Measurements from ENCODE around the gene NFE2L3. TPM values are rescaled to one million over a fixed set of nuclear protein-coding genes. Genes with fewer than 3 reads are reported as not detected.

The NFE2L3 gene
- total and polyA plus RNA-seq, 9 of the 15 experiments (the other 6 are each of a cell fraction or from before 2014, with no cell fraction given), result 2.9 to 16.9 (median 12.4) TPM

DNA sequence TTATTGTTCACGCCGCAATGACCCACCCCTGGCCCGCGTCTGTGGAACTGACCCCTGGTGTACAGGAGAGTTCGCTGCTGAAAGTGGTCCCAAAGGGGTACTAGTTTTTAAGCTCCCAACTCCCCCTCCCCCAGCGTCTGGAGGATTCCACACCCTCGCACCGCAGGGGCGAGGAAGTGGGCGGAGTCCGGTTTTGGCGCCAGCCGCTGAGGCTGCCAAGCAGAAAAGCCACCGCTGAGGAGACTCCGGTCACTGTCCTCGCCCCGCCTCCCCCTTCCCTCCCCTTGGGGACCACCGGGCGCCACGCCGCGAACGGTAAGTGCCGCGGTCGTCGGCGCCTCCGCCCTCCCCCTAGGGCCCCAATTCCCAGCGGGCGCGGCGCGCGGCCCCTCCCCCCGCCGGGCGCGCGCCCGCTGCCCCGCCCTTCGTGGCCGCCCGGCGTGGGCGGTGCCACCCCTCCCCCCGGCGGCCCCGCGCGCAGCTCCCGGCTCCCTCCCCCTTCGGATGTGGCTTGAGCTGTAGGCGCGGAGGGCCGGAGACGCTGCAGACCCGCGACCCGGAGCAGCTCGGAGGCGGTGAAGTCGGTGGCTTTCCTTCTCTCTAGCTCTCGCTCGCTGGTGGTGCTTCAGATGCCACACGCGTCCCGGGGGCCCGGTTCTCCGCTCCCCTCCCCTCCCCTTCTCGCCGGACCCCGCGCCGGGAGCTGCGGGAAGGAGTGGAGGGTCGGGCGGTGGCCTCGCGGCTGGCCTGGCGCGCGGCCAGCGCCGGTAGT is 49.4 kb downstream of the NFE2L3 start, which contains the start of gene CBX3 (continued):
- TF ChIP-seq ZMIZ1 (IDR thresholded peaks at IDR 0.05; ENCODE audit: low read depth in 2 of 2, low read length in 2 of 2) (no peak), PYGO2 (tag; IDR thresholded peaks at IDR 0.05) (no peak; the same call in 1 of the 2 replicates), ZNF584 (CRISPR knock-in tag; IDR thresholded peaks at IDR 0.05; ENCODE audit: low read depth) (no peak), E2F5 (CRISPR knock-in tag; IDR thresholded peaks at IDR 0.05) (no peak), HNRNPL (IDR thresholded peaks at IDR 0.05; ENCODE audit: low read depth, low read length) (peak; percentile 63), MBD1 (CRISPR knock-in tag; IDR thresholded peaks at IDR 0.05) (no peak), ZHX1 (conservative IDR thresholded peaks at IDR 0.05; ENCODE audit: low read length) (no peak), KLF13 (tag; IDR thresholded peaks at IDR 0.05; ENCODE audit: borderline replicate concordance, low read depth) (no peak), PHB2 (IDR thresholded peaks at IDR 0.05; ENCODE audit: low read depth) (no peak), ZNF253 (CRISPR knock-in tag; conservative IDR thresholded peaks at IDR 0.05) (no peak), SMAD1 (IDR thresholded peaks at IDR 0.05; ENCODE audit: low read depth, low read length, partially characterized antibody) (peak; percentile 68), IFI16 (CRISPR knock-in tag; IDR thresholded peaks at IDR 0.05) (no peak), TEAD4 (IDR thresholded peaks at IDR 0.05; ENCODE audit: low read length) (no peak; the same call in 1 of the 2 replicates), TEAD4 (CRISPR knock-in tag; IDR thresholded peaks at IDR 0.05; ENCODE audit: borderline replicate concordance) (no peak)
- TF ChIP-seq, protein P1, sequence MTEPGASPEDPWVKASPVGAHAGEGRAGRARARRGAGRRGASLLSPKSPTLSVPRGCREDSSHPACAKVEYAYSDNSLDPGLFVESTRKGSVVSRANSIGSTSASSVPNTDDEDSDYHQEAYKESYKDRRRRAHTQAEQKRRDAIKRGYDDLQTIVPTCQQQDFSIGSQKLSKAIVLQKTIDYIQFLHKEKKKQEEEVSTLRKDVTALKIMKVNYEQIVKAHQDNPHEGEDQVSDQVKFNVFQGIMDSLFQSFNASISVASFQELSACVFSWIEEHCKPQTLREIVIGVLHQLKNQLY (CRISPR knock-in tag; conservative IDR thresholded peaks at IDR 0.05), result no peak
- TF ChIP-seq, protein P2, sequence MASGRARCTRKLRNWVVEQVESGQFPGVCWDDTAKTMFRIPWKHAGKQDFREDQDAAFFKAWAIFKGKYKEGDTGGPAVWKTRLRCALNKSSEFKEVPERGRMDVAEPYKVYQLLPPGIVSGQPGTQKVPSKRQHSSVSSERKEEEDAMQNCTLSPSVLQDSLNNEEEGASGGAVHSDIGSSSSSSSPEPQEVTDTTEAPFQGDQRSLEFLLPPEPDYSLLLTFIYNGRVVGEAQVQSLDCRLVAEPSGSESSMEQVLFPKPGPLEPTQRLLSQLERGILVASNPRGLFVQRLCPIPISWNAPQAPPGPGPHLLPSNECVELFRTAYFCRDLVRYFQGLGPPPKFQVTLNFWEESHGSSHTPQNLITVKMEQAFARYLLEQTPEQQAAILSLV (tag; IDR thresholded peaks at IDR 0.05), result no peak
